Measurements from ENCODE around the gene ZNF652. TPM values are rescaled to one million over a fixed set of nuclear protein-coding genes. Genes with fewer than 3 reads are reported as not detected.

Gene ZNF652
- total RNA-seq, 1 experiment from 2014 or later = 18.2 TPM

- no peak overlapping the region for H3K4me2 ChIP-seq (ENCODE audit: low read length)
- POLR2A ChIA-PET (ENCODE audit: unreplicated experiment) = no interaction called here
- no peaks in the 10 kb centered on the region for H4K20me1 ChIP-seq (ENCODE audit: low read length)
- intact Hi-C loops (cut with micrococcal nuclease) = loop anchor here (1.0 kb wide), 1 partner anchor 27 kb away; the partner anchor contains the start of gene ZNF652
- no peak overlapping the region for H3K27ac ChIP-seq (ENCODE audit: low read length)
- H3K9ac ChIP-seq (ENCODE audit: low read length) = no peak overlapping the region
- no peaks in the 10 kb centered on the region for H3K79me2 ChIP-seq (ENCODE audit: low read length)
- H3K9me3 ChIP-seq (ENCODE audit: low read length) = no peaks in the 10 kb centered on the region
- no TSS peak for BruUV-seq (replicated peaks)
- no peaks in the 10 kb centered on the region for H3F3A ChIP-seq (ENCODE audit: low read length, unreplicated experiment)
- CTCF ChIA-PET = no interaction called here
- no peak for TF ChIP-seq CTCF (conservative IDR thresholded peaks at IDR 0.05; ENCODE audit: low read depth, low read length)
- no peak for TF ChIP-seq EZH2 (IDR thresholded peaks at IDR 0.05; ENCODE audit: low read length, unreplicated experiment)
- no peak for TF ChIP-seq EZH2phosphoT487 (IDR thresholded peaks at IDR 0.05; ENCODE audit: borderline replicate concordance, low read length)
- no peaks in the 10 kb centered on the region for H3K9me2 ChIP-seq (replicated peaks; ENCODE audit: low read length)
- DNase-seq (peak; percentile 23), ATAC-seq (no peak)
- H2AFZ ChIP-seq (ENCODE audit: low read length) = peak overlapping the region; percentile 39
- H3K4me3 ChIP-seq (ENCODE audit: low read length) = no peak overlapping the region
- no peaks in the 10 kb centered on the region for H3K36me3 ChIP-seq (ENCODE audit: low read depth, low read length)
- H3K4me1 ChIP-seq (ENCODE audit: insufficient read depth, low read length) = peaks cover 18% of the 10 kb centered on the region
- H3K27me3 ChIP-seq (ENCODE audit: low read length) = no peaks in the 10 kb centered on the region
Observed at GRCh38 chr17:49388692-49389513, 26.9 kb upstream of the ZNF652 start.

GRCh38 chr17:49388290-49388640, 26.2 kb upstream of the ZNF652 start:
- intact Hi-C loops (cut with micrococcal nuclease) = no loop called here
- Histone ChIP-seq H2AFZ (ENCODE audit: low read length) (no peak overlapping the region), H3K9me3 (ENCODE audit: low read length) (no peaks in the 10 kb centered on the region), H3K9me2 (replicated peaks; ENCODE audit: low read length) (no peaks in the 10 kb centered on the region), H3K9ac (ENCODE audit: low read length) (no peak overlapping the region), H3K79me2 (ENCODE audit: low read length) (no peaks in the 10 kb centered on the region), H3K4me1 (ENCODE audit: insufficient read depth, low read length) (peaks cover 18% of the 10 kb centered on the region), H3K27me3 (ENCODE audit: low read length) (no peaks in the 10 kb centered on the region), H3K36me3 (ENCODE audit: low read depth, low read length) (no peaks in the 10 kb centered on the region), H3K27ac (ENCODE audit: low read length) (no peak overlapping the region), H3K4me3 (ENCODE audit: low read length) (no peak overlapping the region), H4K20me1 (ENCODE audit: low read length) (no peaks in the 10 kb centered on the region), H3F3A (ENCODE audit: low read length, unreplicated experiment) (no peaks in the 10 kb centered on the region), H3K4me2 (ENCODE audit: low read length) (no peak overlapping the region)
- ATAC-seq (no peak), DNase-seq (no peak)
- ChIA-PET CTCF (no interaction called here), POLR2A (ENCODE audit: unreplicated experiment) (no interaction called here)
- TF ChIP-seq EZH2 (IDR thresholded peaks at IDR 0.05; ENCODE audit: low read length, unreplicated experiment) (no peak), EZH2phosphoT487 (IDR thresholded peaks at IDR 0.05; ENCODE audit: borderline replicate concordance, low read length) (no peak), CTCF (conservative IDR thresholded peaks at IDR 0.05; ENCODE audit: low read depth, low read length) (no peak)
- no TSS peak for BruUV-seq (replicated peaks)
